Measurements from ENCODE around the gene NEU2.
A peak's percentile ranks its signal among the peaks of the same experiment; 100 is the strongest.
"Not testable (repeated sequence)": the region's sequence is repeated elsewhere in the genome, so short reads cannot be mapped to it uniquely, and the experiment has no call there.

Gene NEU2

GRCh38 chr2:233061591-233062450 lies 29.3 kb downstream of the NEU2 start:
- H3K4me3 ChIP-seq (ENCODE audit: low read depth in 1 of 2, low read length in 2 of 2), result peak overlapping the region in 1 of 2 donors; percentile 52
- no peaks in the 10 kb centered on the region for H3K9me3 ChIP-seq (ENCODE audit: low read length)
- H3K36me3 ChIP-seq (ENCODE audit: insufficient read depth, low read length), result no peaks in the 10 kb centered on the region
- no peaks in the 10 kb centered on the region for H3K27me3 ChIP-seq (ENCODE audit: control insufficient read depth in 1 of 2, insufficient read depth in 2 of 2, low read length in 2 of 2)
- H3K27ac ChIP-seq (ENCODE audit: low read depth, low read length), result no peak overlapping the region
- H3K4me1 ChIP-seq (ENCODE audit: insufficient read depth, low read length), result no peaks in the 10 kb centered on the region
- no peak overlapping the region for H3K9ac ChIP-seq (ENCODE audit: low read length)

GRCh38 chr2:233062451-233062850 lies 30.0 kb downstream of the NEU2 start:
- no peaks in the 10 kb centered on the region for H3K4me1 ChIP-seq (ENCODE audit: insufficient read depth, low read length)
- no peaks in the 10 kb centered on the region for H3K9me3 ChIP-seq (ENCODE audit: low read length)
- no peaks in the 10 kb centered on the region for H3K36me3 ChIP-seq (ENCODE audit: insufficient read depth, low read length)
- no peaks in the 10 kb centered on the region for H3K27me3 ChIP-seq (ENCODE audit: control insufficient read depth in 1 of 2, insufficient read depth in 2 of 2, low read length in 2 of 2)
- peak overlapping the region in 1 of 2 donors; percentile 22 for H3K4me3 ChIP-seq (ENCODE audit: low read depth in 1 of 2, low read length in 2 of 2)
- no peak overlapping the region for H3K9ac ChIP-seq (ENCODE audit: low read length)
- no peak overlapping the region for H3K27ac ChIP-seq (ENCODE audit: low read depth, low read length)

GRCh38 chr2:233062946-233063268 lies 30.4 kb downstream of the NEU2 start:
- Histone ChIP-seq H3K9ac (ENCODE audit: low read length) (no peak overlapping the region), H3K27me3 (ENCODE audit: control insufficient read depth in 1 of 2, insufficient read depth in 2 of 2, low read length in 2 of 2) (no peaks in the 10 kb centered on the region), H3K4me3 (ENCODE audit: low read depth in 1 of 2, low read length in 2 of 2) (no peak overlapping the region), H3K27ac (ENCODE audit: low read depth, low read length) (no peak overlapping the region), H3K4me1 (ENCODE audit: insufficient read depth, low read length) (no peaks in the 10 kb centered on the region), H3K9me3 (ENCODE audit: low read length) (no peaks in the 10 kb centered on the region), H3K36me3 (ENCODE audit: insufficient read depth, low read length) (no peaks in the 10 kb centered on the region)

- no peaks in the 10 kb centered on the region for H3K27me3 ChIP-seq (ENCODE audit: control insufficient read depth in 1 of 2, insufficient read depth in 2 of 2, low read length in 2 of 2)
- H3K4me3 ChIP-seq (ENCODE audit: low read depth in 1 of 2, low read length in 2 of 2), result no peak overlapping the region
- H3K9ac ChIP-seq (ENCODE audit: low read length), result no peak overlapping the region
- no peaks in the 10 kb centered on the region for H3K36me3 ChIP-seq (ENCODE audit: insufficient read depth, low read length)
- H3K4me1 ChIP-seq (ENCODE audit: insufficient read depth, low read length), result no peaks in the 10 kb centered on the region
- H3K9me3 ChIP-seq (ENCODE audit: low read length), result no peaks in the 10 kb centered on the region
- H3K27ac ChIP-seq (ENCODE audit: low read depth, low read length), result no peak overlapping the region
Measured at GRCh38 chr2:233063269-233063975, 30.9 kb downstream of the NEU2 start.

- Histone ChIP-seq H3K4me1 (ENCODE audit: insufficient read depth, low read length) (no peaks in the 10 kb centered on the region), H3K9ac (ENCODE audit: low read length) (no peak overlapping the region), H3K36me3 (ENCODE audit: insufficient read depth, low read length) (no peaks in the 10 kb centered on the region), H3K27ac (ENCODE audit: low read depth, low read length) (no peak overlapping the region), H3K9me3 (ENCODE audit: low read length) (no peaks in the 10 kb centered on the region), H3K4me3 (ENCODE audit: low read depth in 1 of 2, low read length in 2 of 2) (no peak overlapping the region), H3K27me3 (ENCODE audit: control insufficient read depth in 1 of 2, insufficient read depth in 2 of 2, low read length in 2 of 2) (no peaks in the 10 kb centered on the region)
Measured at GRCh38 chr2:233063976-233064411, 31.5 kb downstream of the NEU2 start.

- no peak overlapping the region for H3K4me3 ChIP-seq (ENCODE audit: low read depth in 1 of 2, low read length in 2 of 2)
- no peaks in the 10 kb centered on the region for H3K36me3 ChIP-seq (ENCODE audit: insufficient read depth, low read length)
- H3K4me1 ChIP-seq (ENCODE audit: insufficient read depth, low read length), result no peaks in the 10 kb centered on the region
- H3K27me3 ChIP-seq (ENCODE audit: control insufficient read depth in 1 of 2, insufficient read depth in 2 of 2, low read length in 2 of 2), result no peaks in the 10 kb centered on the region
- no peak overlapping the region for H3K27ac ChIP-seq (ENCODE audit: low read depth, low read length)
- H3K9ac ChIP-seq (ENCODE audit: low read length), result no peak overlapping the region
- no peaks in the 10 kb centered on the region for H3K9me3 ChIP-seq (ENCODE audit: low read length)
Measured at GRCh38 chr2:233064530-233065199, 32.2 kb downstream of the NEU2 start.

GRCh38 chr2:233065200-233065589 lies 32.7 kb downstream of the NEU2 start:
- H3K4me3 ChIP-seq (ENCODE audit: low read depth in 1 of 2, low read length in 2 of 2); H3K27me3 ChIP-seq (ENCODE audit: control insufficient read depth in 1 of 2, insufficient read depth in 2 of 2, low read length in 2 of 2); H3K36me3 ChIP-seq (ENCODE audit: insufficient read depth, low read length); H3K9ac ChIP-seq (ENCODE audit: low read length); H3K27ac ChIP-seq (ENCODE audit: low read depth, low read length); H3K4me1 ChIP-seq (ENCODE audit: insufficient read depth, low read length); H3K9me3 ChIP-seq (ENCODE audit: low read length): not testable (repeated sequence)

- no peak overlapping the region for H3K27ac ChIP-seq (ENCODE audit: low read depth, low read length)
- no peaks in the 10 kb centered on the region for H3K36me3 ChIP-seq (ENCODE audit: insufficient read depth, low read length)
- no peak overlapping the region for H3K4me3 ChIP-seq (ENCODE audit: low read depth in 1 of 2, low read length in 2 of 2)
- H3K4me1 ChIP-seq (ENCODE audit: insufficient read depth, low read length), result no peaks in the 10 kb centered on the region
- no peak overlapping the region for H3K9ac ChIP-seq (ENCODE audit: low read length)
- H3K27me3 ChIP-seq (ENCODE audit: control insufficient read depth in 1 of 2, insufficient read depth in 2 of 2, low read length in 2 of 2), result no peaks in the 10 kb centered on the region
- no peaks in the 10 kb centered on the region for H3K9me3 ChIP-seq (ENCODE audit: low read length)
Measured at GRCh38 chr2:233065954-233066470, 33.5 kb downstream of the NEU2 start.

GRCh38 chr2:233068762-233069418 lies 36.4 kb downstream of the NEU2 start:
- H3K4me1 ChIP-seq (ENCODE audit: insufficient read depth, low read length), result no peaks in the 10 kb centered on the region
- no peak overlapping the region for H3K27ac ChIP-seq (ENCODE audit: low read depth, low read length)
- H3K9me3 ChIP-seq (ENCODE audit: low read length), result no peaks in the 10 kb centered on the region
- H3K4me3 ChIP-seq (ENCODE audit: low read depth in 1 of 2, low read length in 2 of 2), result no peak overlapping the region
- no peaks in the 10 kb centered on the region for H3K27me3 ChIP-seq (ENCODE audit: control insufficient read depth in 1 of 2, insufficient read depth in 2 of 2, low read length in 2 of 2)
- no peak overlapping the region for H3K9ac ChIP-seq (ENCODE audit: low read length)
- H3K36me3 ChIP-seq (ENCODE audit: insufficient read depth, low read length), result no peaks in the 10 kb centered on the region

- Histone ChIP-seq H3K9ac (ENCODE audit: low read length) (no peak overlapping the region), H3K9me3 (ENCODE audit: low read length) (no peaks in the 10 kb centered on the region), H3K4me1 (ENCODE audit: insufficient read depth, low read length) (no peaks in the 10 kb centered on the region), H3K4me3 (ENCODE audit: low read depth in 1 of 2, low read length in 2 of 2) (no peak overlapping the region), H3K36me3 (ENCODE audit: insufficient read depth, low read length) (no peaks in the 10 kb centered on the region), H3K27me3 (ENCODE audit: control insufficient read depth in 1 of 2, insufficient read depth in 2 of 2, low read length in 2 of 2) (no peaks in the 10 kb centered on the region), H3K27ac (ENCODE audit: low read depth, low read length) (no peak overlapping the region)
Measured at GRCh38 chr2:233072838-233073237, 40.4 kb downstream of the NEU2 start.

GRCh38 chr2:233074106-233074505 lies 41.6 kb downstream of the NEU2 start:
- H3K27ac ChIP-seq (ENCODE audit: low read depth, low read length), result no peak overlapping the region
- no peak overlapping the region for H3K4me3 ChIP-seq (ENCODE audit: low read depth in 1 of 2, low read length in 2 of 2)
- H3K4me1 ChIP-seq (ENCODE audit: insufficient read depth, low read length), result no peaks in the 10 kb centered on the region
- no peaks in the 10 kb centered on the region for H3K36me3 ChIP-seq (ENCODE audit: insufficient read depth, low read length)
- H3K27me3 ChIP-seq (ENCODE audit: control insufficient read depth in 1 of 2, insufficient read depth in 2 of 2, low read length in 2 of 2), result no peaks in the 10 kb centered on the region
- H3K9ac ChIP-seq (ENCODE audit: low read length), result no peak overlapping the region
- no peaks in the 10 kb centered on the region for H3K9me3 ChIP-seq (ENCODE audit: low read length)

Measured in muscle layer of colon (tissue), 2 donors.